HepG2 (cell line): ENCODE measurements around the gene MAPK8IP3. TPM values are rescaled to one million over a fixed set of nuclear protein-coding genes. Genes with fewer than 3 reads are reported as not detected.

ENCODE experiments used
- CEBPB ChIP-seq: IDR thresholded peaks from 2 replicates; pipeline ENCODE4 v1.6.1; 2011; ENCODE audit warnings: low read depth, low read length, improper control_type of control experiment, borderline replicate concordance
- FOXO1 ChIP-seq: sonication (generic); formaldehyde crosslinking; IDR thresholded peaks from 2 replicates; pipeline ENCODE4 v1.4.0; 2020; ENCODE audit warnings: missing genetic modification reagents
- MED8 ChIP-seq: sonication (generic); formaldehyde crosslinking; IDR thresholded peaks from 2 replicates; pipeline ENCODE4 v1.8.1; 2023; ENCODE audit warnings: mild to moderate bottlenecking, missing genetic modification reagents; ENCODE audit not compliant: insufficient replicate concordance
- MIXL1 ChIP-seq: IDR thresholded peaks from 2 replicates; pipeline ENCODE4 v1.6.1; 2016
- MTA1 ChIP-seq: sonication (generic); formaldehyde crosslinking; IDR thresholded peaks from 2 replicates; pipeline ENCODE4 v1.4.0; 2020; ENCODE audit warnings: missing genetic modification reagents, mild to moderate bottlenecking, borderline replicate concordance
- MTF1 ChIP-seq: sonication (generic); formaldehyde crosslinking; IDR thresholded peaks from 2 replicates; pipeline ENCODE4 v1.5.0; 2020; ENCODE audit warnings: missing genetic modification reagents
- PLSCR1 ChIP-seq: sonication (generic); formaldehyde crosslinking; IDR thresholded peaks from 2 replicates; pipeline ENCODE4 v1.5.0; 2020; ENCODE audit warnings: missing genetic modification reagents, mild to moderate bottlenecking, borderline replicate concordance
- RFX1 ChIP-seq: fragments of 450-650 bp; IDR thresholded peaks from 2 replicates; pipeline ENCODE4 v1.6.1; 2017
- ZBTB38 ChIP-seq: sonication (generic); formaldehyde crosslinking; IDR thresholded peaks from 2 replicates; pipeline ENCODE4 v1.5.1; 2020; ENCODE audit warnings: mild to moderate bottlenecking, missing genetic modification reagents
- ZKSCAN8 ChIP-seq: IDR thresholded peaks from 2 replicates; pipeline ENCODE4 v1.6.1; 2016; ENCODE audit warnings: borderline replicate concordance, missing genetic modification reagents, missing compliant biosample characterization
- ZNF101 ChIP-seq: sonication (generic); formaldehyde crosslinking; IDR thresholded peaks from 2 replicates; pipeline ENCODE4 v1.4.0; 2020; ENCODE audit warnings: mild to moderate bottlenecking, low read depth, missing genetic modification reagents, borderline replicate concordance
- ZNF207 ChIP-seq: fragments of 450-650 bp; IDR thresholded peaks from 2 replicates; pipeline ENCODE4 v1.6.1; 2016; ENCODE audit warnings: antibody characterized with exemption, borderline replicate concordance
- ZNF224 ChIP-seq: sonication (generic); formaldehyde crosslinking; IDR thresholded peaks from 2 replicates; pipeline ENCODE4 v1.5.0; 2020; ENCODE audit warnings: mild to moderate bottlenecking, missing genetic modification reagents
- ZNF432 ChIP-seq: sonication (generic); formaldehyde crosslinking; IDR thresholded peaks from 2 replicates; pipeline ENCODE4 v1.5.0; 2020; ENCODE audit warnings: missing genetic modification reagents, mild to moderate bottlenecking, borderline replicate concordance
- ZNF44 ChIP-seq: sonication (generic); formaldehyde crosslinking; IDR thresholded peaks from 2 replicates; pipeline ENCODE4 v1.5.1; 2020; ENCODE audit warnings: mild to moderate bottlenecking, missing genetic modification reagents
- ZNF660 ChIP-seq: sonication (generic); formaldehyde crosslinking; IDR thresholded peaks from 2 replicates; pipeline ENCODE4 v1.5.1; 2020; ENCODE audit warnings: mild to moderate bottlenecking, low read depth, missing genetic modification reagents, borderline replicate concordance
- ZNF709 ChIP-seq: sonication (generic); formaldehyde crosslinking; IDR thresholded peaks from 2 replicates; pipeline ENCODE4 v1.5.0; 2020; ENCODE audit warnings: mild to moderate bottlenecking, missing genetic modification reagents
- ZNF747 ChIP-seq: sonication (generic); formaldehyde crosslinking; IDR thresholded peaks from 2 replicates; pipeline ENCODE4 v1.8.1; 2023; ENCODE audit warnings: missing genetic modification reagents, mild to moderate bottlenecking, borderline replicate concordance
- ZNF850 ChIP-seq: sonication (generic); formaldehyde crosslinking; conservative IDR thresholded peaks from 2 replicates; pipeline ENCODE4 v1.9.0; 2021; ENCODE audit warnings: mild to moderate bottlenecking, missing genetic modification reagents
- polyA plus RNA-seq, 8 experiments: library from polyadenylated mRNA; depleted of rRNA in 3 of 8; stranded (reverse) in 7 of 8; unstranded in 1 of 8; fragments of >200 nt; fragmentation: Illumina TruSeq in 4 of 8; extraction: Trizol in 4 of 8; gene quantifications; 2 replicates each; pipeline versions ENCODE4 v1.2.1 to v1.2.3, GENCODE V29; 2011 to 2016; ENCODE audit warnings: low read depth in 4 of 8, missing spikeins in 1 of 8, mixed read lengths in 1 of 8; ENCODE audit not compliant: insufficient read depth in 1 of 8
- total RNA-seq, 5 experiments: library from RNA; depleted of rRNA; stranded (reverse); fragments of >200 nt; fragmentation: Illumina TruSeq; extraction: Trizol; gene quantifications; 2 replicates each; pipeline ENCODE4 v1.2.3, GENCODE V29; 2016; ENCODE audit warnings: low read depth in 1 of 5
- TF ChIP-seq, protein P1 (sequence below): sonication (generic); formaldehyde crosslinking; IDR thresholded peaks from 2 replicates; pipeline ENCODE4 v1.4.0; 2020; ENCODE audit warnings: low read depth, mild to moderate bottlenecking, missing genetic modification reagents
- TF ChIP-seq, protein P2 (sequence below): sonication (generic); formaldehyde crosslinking; IDR thresholded peaks from 2 replicates; pipeline ENCODE4 v1.8.0; 2022; ENCODE audit warnings: mild to moderate bottlenecking, missing genetic modification reagents, moderate library complexity
- TF ChIP-seq, protein P3 (sequence below): sonication (generic); formaldehyde crosslinking; IDR thresholded peaks from 2 replicates; pipeline ENCODE4 v1.4.0; 2020; ENCODE audit warnings: mild to moderate bottlenecking, missing genetic modification reagents
- TF ChIP-seq, protein P4 (sequence below): sonication (generic); formaldehyde crosslinking; IDR thresholded peaks from 2 replicates; pipeline ENCODE4 v1.8.0; 2022; ENCODE audit warnings: mild to moderate bottlenecking, missing genetic modification reagents; ENCODE audit not compliant: insufficient replicate concordance
- TF ChIP-seq, protein P5 (sequence below): sonication (generic); formaldehyde crosslinking; IDR thresholded peaks from 2 replicates; pipeline ENCODE4 v1.9.0; 2021; ENCODE audit warnings: missing genetic modification reagents, borderline replicate concordance

MAPK8IP3 gene
- total and polyA plus RNA-seq, 2 of the 13 experiments (the other 11 are each of a cell fraction or from before 2014, with no cell fraction given) = 25.1 to 41.7 TPM

DNA sequence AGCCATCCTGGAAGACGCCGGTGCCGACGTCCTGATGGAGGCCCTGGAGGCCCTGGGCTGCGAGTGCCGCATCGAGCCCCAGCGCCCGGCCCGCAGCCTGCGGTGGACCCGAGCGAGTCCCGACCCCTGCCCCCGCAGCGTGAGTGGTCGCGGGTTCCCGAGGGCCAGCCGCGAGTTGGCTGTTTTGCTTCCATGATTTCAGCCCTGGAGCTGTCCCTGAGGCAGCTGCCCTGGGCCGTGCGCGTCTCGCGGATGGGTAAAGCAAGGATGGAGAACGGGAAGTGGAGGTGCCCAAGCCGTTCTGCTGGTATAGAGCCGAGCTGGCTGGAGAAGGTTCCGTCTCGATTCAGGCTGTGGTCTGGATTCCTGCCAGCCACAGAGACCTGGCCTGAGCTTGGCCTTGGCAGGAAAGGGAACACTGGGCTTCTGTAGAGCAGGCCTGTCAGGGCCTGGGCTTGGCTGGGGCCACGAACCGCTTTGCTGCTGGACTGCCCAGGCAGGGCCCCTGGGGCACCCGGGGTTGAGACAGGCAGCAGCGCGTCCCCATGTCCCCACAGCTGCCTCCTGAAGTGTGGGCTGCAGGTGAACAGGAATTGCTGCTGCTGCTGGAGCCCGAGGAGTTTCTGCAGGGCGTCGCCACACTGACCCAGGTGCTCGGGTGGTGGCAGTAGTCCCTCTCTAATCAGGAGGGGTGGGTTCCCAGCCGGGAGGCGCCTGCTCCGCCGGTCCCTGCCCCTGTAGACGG lies 67.9 kb downstream of the MAPK8IP3 start (continued):
- TF ChIP-seq FOXO1 (no peak), MED8 (CRISPR knock-in tag) (no peak), ZKSCAN8 (CRISPR knock-in tag) (no peak), PLSCR1 (CRISPR knock-in tag) (no peak), ZNF747 (CRISPR knock-in tag) (no peak), ZNF432 (CRISPR knock-in tag) (no peak), MTF1 (no peak), RFX1 (no peak), ZNF44 (no peak), ZBTB38 (CRISPR knock-in tag) (no peak), ZNF207 (no peak), ZNF224 (CRISPR knock-in tag) (no peak), MIXL1 (CRISPR knock-in tag) (no peak), ZNF660 (CRISPR knock-in tag) (no peak), ZNF101 (CRISPR knock-in tag) (no peak), MTA1 (peak; percentile 16; the same call in 1 of the 2 replicates), CEBPB (no peak), ZNF850 (CRISPR knock-in tag) (no peak), ZNF709 (CRISPR knock-in tag) (0 out of 2 replicates have a peak, but pooled peaks have one; percentile 41)
- TF ChIP-seq, protein P1, sequence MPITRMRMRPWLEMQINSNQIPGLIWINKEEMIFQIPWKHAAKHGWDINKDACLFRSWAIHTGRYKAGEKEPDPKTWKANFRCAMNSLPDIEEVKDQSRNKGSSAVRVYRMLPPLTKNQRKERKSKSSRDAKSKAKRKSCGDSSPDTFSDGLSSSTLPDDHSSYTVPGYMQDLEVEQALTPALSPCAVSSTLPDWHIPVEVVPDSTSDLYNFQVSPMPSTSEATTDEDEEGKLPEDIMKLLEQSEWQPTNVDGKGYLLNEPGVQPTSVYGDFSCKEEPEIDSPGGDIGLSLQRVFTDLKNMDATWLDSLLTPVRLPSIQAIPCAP = no peak
- TF ChIP-seq, protein P2, sequence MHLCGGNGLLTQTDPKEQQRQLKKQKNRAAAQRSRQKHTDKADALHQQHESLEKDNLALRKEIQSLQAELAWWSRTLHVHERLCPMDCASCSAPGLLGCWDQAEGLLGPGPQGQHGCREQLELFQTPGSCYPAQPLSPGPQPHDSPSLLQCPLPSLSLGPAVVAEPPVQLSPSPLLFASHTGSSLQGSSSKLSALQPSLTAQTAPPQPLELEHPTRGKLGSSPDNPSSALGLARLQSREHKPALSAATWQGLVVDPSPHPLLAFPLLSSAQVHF (CRISPR knock-in tag) = no peak
- TF ChIP-seq, protein P3, sequence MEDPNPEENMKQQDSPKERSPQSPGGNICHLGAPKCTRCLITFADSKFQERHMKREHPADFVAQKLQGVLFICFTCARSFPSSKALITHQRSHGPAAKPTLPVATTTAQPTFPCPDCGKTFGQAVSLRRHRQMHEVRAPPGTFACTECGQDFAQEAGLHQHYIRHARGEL (CRISPR knock-in tag) = peak; percentile 49; the same call in 1 of the 2 replicates
- TF ChIP-seq, protein P4, sequence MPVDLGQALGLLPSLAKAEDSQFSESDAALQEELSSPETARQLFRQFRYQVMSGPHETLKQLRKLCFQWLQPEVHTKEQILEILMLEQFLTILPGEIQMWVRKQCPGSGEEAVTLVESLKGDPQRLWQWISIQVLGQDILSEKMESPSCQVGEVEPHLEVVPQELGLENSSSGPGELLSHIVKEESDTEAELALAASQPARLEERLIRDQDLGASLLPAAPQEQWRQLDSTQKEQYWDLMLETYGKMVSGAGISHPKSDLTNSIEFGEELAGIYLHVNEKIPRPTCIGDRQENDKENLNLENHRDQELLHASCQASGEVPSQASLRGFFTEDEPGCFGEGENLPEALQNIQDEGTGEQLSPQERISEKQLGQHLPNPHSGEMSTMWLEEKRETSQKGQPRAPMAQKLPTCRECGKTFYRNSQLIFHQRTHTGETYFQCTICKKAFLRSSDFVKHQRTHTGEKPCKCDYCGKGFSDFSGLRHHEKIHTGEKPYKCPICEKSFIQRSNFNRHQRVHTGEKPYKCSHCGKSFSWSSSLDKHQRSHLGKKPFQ (CRISPR knock-in tag) = peak; percentile 32
- TF ChIP-seq, protein P5, sequence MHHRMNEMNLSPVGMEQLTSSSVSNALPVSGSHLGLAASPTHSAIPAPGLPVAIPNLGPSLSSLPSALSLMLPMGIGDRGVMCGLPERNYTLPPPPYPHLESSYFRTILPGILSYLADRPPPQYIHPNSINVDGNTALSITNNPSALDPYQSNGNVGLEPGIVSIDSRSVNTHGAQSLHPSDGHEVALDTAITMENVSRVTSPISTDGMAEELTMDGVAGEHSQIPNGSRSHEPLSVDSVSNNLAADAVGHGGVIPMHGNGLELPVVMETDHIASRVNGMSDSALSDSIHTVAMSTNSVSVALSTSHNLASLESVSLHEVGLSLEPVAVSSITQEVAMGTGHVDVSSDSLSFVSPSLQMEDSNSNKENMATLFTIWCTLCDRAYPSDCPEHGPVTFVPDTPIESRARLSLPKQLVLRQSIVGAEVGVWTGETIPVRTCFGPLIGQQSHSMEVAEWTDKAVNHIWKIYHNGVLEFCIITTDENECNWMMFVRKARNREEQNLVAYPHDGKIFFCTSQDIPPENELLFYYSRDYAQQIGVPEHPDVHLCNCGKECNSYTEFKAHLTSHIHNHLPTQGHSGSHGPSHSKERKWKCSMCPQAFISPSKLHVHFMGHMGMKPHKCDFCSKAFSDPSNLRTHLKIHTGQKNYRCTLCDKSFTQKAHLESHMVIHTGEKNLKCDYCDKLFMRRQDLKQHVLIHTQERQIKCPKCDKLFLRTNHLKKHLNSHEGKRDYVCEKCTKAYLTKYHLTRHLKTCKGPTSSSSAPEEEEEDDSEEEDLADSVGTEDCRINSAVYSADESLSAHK (CRISPR knock-in tag) = no peak
